GM18507 (cell line): ENCODE results near the gene REC8.
"Not testable (repeated sequence)": the region's sequence is repeated elsewhere in the genome, so short reads cannot be mapped to it uniquely, and the experiment has no call there.

Source experiments
- DNase-seq: peaks from one replicate; pipeline ENCODE4 v3.0.0; 2011; ENCODE audit warnings: low read depth; ENCODE audit not compliant: insufficient read length; ENCODE audit errors: extremely low spot score
- FAIRE-seq: peaks from 2 replicates; lab custom pipeline; 2011; peaks lifted over from hg19 to GRCh38; lab: Jason Lieb, UNC

The REC8 gene

GRCh38 chr14:24196071-24197055 is 24.5 kb downstream of the REC8 start:
- DNase-seq = no peak
- peak; percentile 77 for FAIRE-seq

- DNase-seq (no peak), FAIRE-seq (no peak)
Measured at GRCh38 chr14:24197056-24197450, 25.2 kb downstream of the REC8 start.

GRCh38 chr14:24198814-24199524 is 27.1 kb downstream of the REC8 start:
- FAIRE-seq (no peak), DNase-seq (no peak)

GRCh38 chr14:24202538-24202937 is 30.7 kb downstream of the REC8 start:
- DNase-seq, FAIRE-seq: not testable (repeated sequence)

- not testable (repeated sequence) for FAIRE-seq, DNase-seq
Measured at GRCh38 chr14:24203249-24203886, 31.5 kb downstream of the REC8 start.

GRCh38 chr14:24204163-24205146 is 32.6 kb downstream of the REC8 start:
- no peak for FAIRE-seq

GRCh38 chr14:24206260-24207103 is 34.6 kb downstream of the REC8 start:
- no peak for FAIRE-seq
- DNase-seq = no peak

More at GRCh38 chr14:24204163-24205146, 32.6 kb downstream of the REC8 start:
- no peak for DNase-seq

GRCh38 chr14:24207104-24207551 is 35.2 kb downstream of the REC8 start:
- FAIRE-seq (no peak), DNase-seq (no peak)

- no peak for FAIRE-seq
- no peak for DNase-seq
Measured at GRCh38 chr14:24207625-24208024, 35.7 kb downstream of the REC8 start.

- FAIRE-seq = no peak
- no peak for DNase-seq
Measured at GRCh38 chr14:24211311-24211710, 39.4 kb downstream of the REC8 start.

- FAIRE-seq = peak; percentile 95
- peak; percentile 91 for DNase-seq
Measured at GRCh38 chr14:24212924-24213865, 41.3 kb downstream of the REC8 start, which contains the start of gene CHMP4A. Gene CHMP4A (minus strand): TSS chr14:24213488. CDS start chr14:24213439, 49 bp downstream.

GRCh38 chr14:24213866-24214662 is 42.2 kb downstream of the REC8 start:
- no peak for DNase-seq
- no peak for FAIRE-seq

- FAIRE-seq = peak; percentile 92
- peak; percentile 85 for DNase-seq
Measured at GRCh38 chr14:24215495-24216344, 43.8 kb downstream of the REC8 start, which contains the start of gene MDP1. Gene MDP1 (minus strand): TSS chr14:24216066. CDS start chr14:24215955, 111 bp downstream.

- DNase-seq (no peak), FAIRE-seq (no peak)
Measured at GRCh38 chr14:24216345-24216699, 44.4 kb downstream of the REC8 start.

- FAIRE-seq, DNase-seq: not testable (repeated sequence)
Measured at GRCh38 chr14:24216876-24217275, 45.0 kb downstream of the REC8 start.
